K562 (cell line): ENCODE data around the gene RNF166. TPM values are rescaled to one million over a fixed set of nuclear protein-coding genes. Genes with fewer than 3 reads are reported as not detected.

Experiments
- BHLHE40 ChIP-seq: IDR thresholded peaks from 2 replicates; pipeline ENCODE4 v1.6.1; 2011; ENCODE audit warnings: low read length, improper control_type of control experiment
- CREB1 ChIP-seq, 2 experiments: sonication (generic) in 1 of 2; formaldehyde crosslinking in 1 of 2; IDR thresholded peaks; 2 replicates each; pipeline versions ENCODE4 v1.6.1 to v1.8.0; 2012 to 2022; ENCODE audit warnings: inconsistent platforms in 1 of 2, mild to moderate bottlenecking in 1 of 2, missing genetic modification reagents in 1 of 2, moderate library complexity in 1 of 2
- CTBP1 ChIP-seq: fragments of 450-650 bp; IDR thresholded peaks from 2 replicates; pipeline ENCODE4 v1.6.1; 2016; ENCODE audit warnings: borderline replicate concordance
- DIDO1 ChIP-seq: fragments of 450-650 bp; IDR thresholded peaks from 2 replicates; pipeline ENCODE4 v1.6.1; 2016; ENCODE audit warnings: low read depth, missing biosample characterization, missing genetic modification characterization
- IFI16 ChIP-seq: fragments of 250-450 bp; sonication (Bioruptor Pico); IDR thresholded peaks from 2 replicates; pipeline ENCODE4 v2.1.2; 2022; ENCODE audit warnings: mild to moderate bottlenecking, inconsistent platforms
- KDM4B ChIP-seq, 2 experiments: fragments of 450-650 bp in 1 of 2; sonication (generic) in 1 of 2; IDR thresholded peaks; 2 replicates each; pipeline ENCODE4 v1.6.1; 2016 to 2017; ENCODE audit warnings: borderline replicate concordance in 2 of 2, antibody characterized with exemption in 1 of 2, low read depth in 1 of 2, mild to moderate bottlenecking in 1 of 2
- MBD2 ChIP-seq: sonication (generic); IDR thresholded peaks from 2 replicates; pipeline ENCODE4 v1.6.1; 2016; ENCODE audit warnings: low read depth, borderline replicate concordance
- PHTF2 ChIP-seq: fragments of 250-450 bp; sonication (Bioruptor Pico); IDR thresholded peaks from 2 replicates; pipeline ENCODE4 v1.5.0; 2021; ENCODE audit warnings: mild to moderate bottlenecking
- TAF1 ChIP-seq: IDR thresholded peaks from 2 replicates; pipeline ENCODE4 v1.6.1; 2011; ENCODE audit warnings: mild to moderate bottlenecking, low read length, moderate library complexity; ENCODE audit not compliant: insufficient read depth, control insufficient read depth, severe bottlenecking; ENCODE audit errors: extremely low read depth
- ZFX ChIP-seq: sonication (generic); formaldehyde crosslinking; IDR thresholded peaks from 2 replicates; pipeline ENCODE4 v1.8.0; 2022; ENCODE audit warnings: mild to moderate bottlenecking, missing genetic modification reagents, moderate library complexity
- ZNF197 ChIP-seq: fragments of 200-800 bp; sonication (Bioruptor generic); IDR thresholded peaks from 2 replicates; pipeline ENCODE4 v1.6.1; 2016; ENCODE audit warnings: low read depth, missing genetic modification characterization, missing compliant biosample characterization
- ZNF431 ChIP-seq: sonication (generic); formaldehyde crosslinking; IDR thresholded peaks from 2 replicates; pipeline ENCODE4 v1.8.0; 2022; ENCODE audit warnings: mild to moderate bottlenecking, missing genetic modification reagents
- polyA plus RNA-seq, 8 experiments: library from polyadenylated mRNA; depleted of rRNA in 4 of 8; stranded (reverse) in 5 of 8; unstranded in 3 of 8; fragments of >200 nt; fragmentation: Nextera tagmentation in 2 of 8; fragmentation: Illumina TruSeq in 1 of 8; extraction: Ambion mirVana in 2 of 8; extraction: Trizol in 1 of 8; gene quantifications; 2 replicates each; pipeline versions ENCODE4 v1.2.1 to v1.2.3, GENCODE V29; 2011 to 2014; ENCODE audit warnings: inconsistent platforms in 1 of 8, missing spikeins in 1 of 8
- total RNA-seq, 7 experiments: library from RNA; depleted of rRNA in 6 of 7; stranded (reverse); fragments of >200 nt in 6 of 7; fragmentation: Illumina TruSeq in 2 of 7; extraction: Trizol in 2 of 7; gene quantifications; 2 replicates each; pipeline versions ENCODE4 v1.2.1 to v1.2.3, GENCODE V29; 2011 to 2021; ENCODE audit warnings: low replicate concordance in 1 of 7
- TF ChIP-seq, protein P1 (sequence below): fragments of 450-650 bp; IDR thresholded peaks from 2 replicates; pipeline ENCODE4 v1.6.1; 2016; ENCODE audit warnings: borderline replicate concordance
- TF ChIP-seq, protein P2 (sequence below), 2 experiments: IDR thresholded peaks; 2 replicates each; pipeline ENCODE4 v1.6.1; 2012; ENCODE audit warnings: improper control_type of control experiment in 2 of 2, low read depth in 2 of 2, low read length in 2 of 2, borderline replicate concordance in 1 of 2
- TF ChIP-seq, protein P3 (sequence below): sonication (generic); formaldehyde crosslinking; IDR thresholded peaks from 2 replicates; pipeline ENCODE4 v1.8.1; 2023; ENCODE audit warnings: mild to moderate bottlenecking, missing genetic modification reagents
- TF ChIP-seq, protein P4 (sequence below), 2 experiments: IDR thresholded peaks; 2 replicates each; pipeline ENCODE4 v1.6.1; 2011; ENCODE audit warnings: borderline replicate concordance in 1 of 2, control low read depth in 1 of 2, low read depth in 1 of 2, low read length in 1 of 2, mild to moderate bottlenecking in 1 of 2, mixed read lengths in 1 of 2, moderate library complexity in 1 of 2; ENCODE audit not compliant: insufficient read depth in 1 of 2, insufficient read length in 1 of 2, poor library complexity in 1 of 2, severe bottlenecking in 1 of 2; ENCODE audit errors: extremely low read depth in 1 of 2

Gene RNF166
- total and polyA plus RNA-seq, 9 of the 15 experiments (the other 6 are each of a cell fraction or from before 2014, with no cell fraction given): 0.56 to 60.3 (median 19.5) TPM

DNA sequence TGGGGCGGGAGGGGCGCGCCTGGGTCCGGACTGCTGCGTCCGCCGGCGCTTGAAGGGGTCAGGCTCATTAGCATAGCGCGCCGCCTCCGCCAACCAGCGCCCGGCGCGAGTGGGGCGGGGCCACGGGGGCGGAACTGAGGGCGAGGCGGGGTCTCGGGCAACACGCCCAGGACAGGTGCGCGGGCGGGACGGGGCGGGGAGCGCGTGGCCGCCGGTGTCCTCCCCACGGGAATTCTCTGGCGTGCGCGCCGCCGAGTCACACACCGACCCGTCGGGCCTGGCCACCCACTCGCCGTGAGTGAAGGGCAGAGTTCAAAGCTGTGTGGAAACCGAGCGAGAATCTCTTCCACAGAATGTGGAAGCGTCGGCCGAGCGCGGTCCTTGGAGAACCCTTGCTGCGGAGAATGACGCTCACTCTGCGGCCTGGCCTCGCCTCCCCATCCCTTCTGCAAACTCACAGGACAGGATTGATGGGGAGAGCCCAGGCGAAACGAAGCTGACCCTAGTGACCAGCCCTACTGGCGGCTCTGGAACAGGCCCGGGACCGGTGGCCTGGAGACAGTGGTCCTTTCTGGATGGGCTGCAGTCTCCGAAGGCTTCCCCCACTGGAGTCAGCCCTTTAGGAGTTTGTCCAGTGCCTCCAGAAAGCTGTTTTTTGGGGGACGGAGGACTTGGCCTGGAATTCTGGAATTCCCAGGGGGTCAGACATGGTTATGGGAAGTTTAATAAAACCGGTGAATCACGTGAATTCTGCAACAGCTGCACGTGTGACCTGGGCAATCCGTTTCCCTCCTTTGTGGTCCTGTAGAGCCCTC is 19.6 kb downstream of the RNF166 start, which contains the start of gene SNAI3 (continued):
- 0 out of 2 replicates have a peak, but pooled peaks have one; percentile 66 for TF ChIP-seq ZNF431 (CRISPR knock-in tag)
- no peak for TF ChIP-seq ZNF197 (CRISPR knock-in tag)
- peak; percentile 77 for TF ChIP-seq BHLHE40
- TF ChIP-seq DIDO1 (tag): no peak
- no peak for TF ChIP-seq PHTF2 (CRISPR knock-in tag)
- TF ChIP-seq, protein P1, sequence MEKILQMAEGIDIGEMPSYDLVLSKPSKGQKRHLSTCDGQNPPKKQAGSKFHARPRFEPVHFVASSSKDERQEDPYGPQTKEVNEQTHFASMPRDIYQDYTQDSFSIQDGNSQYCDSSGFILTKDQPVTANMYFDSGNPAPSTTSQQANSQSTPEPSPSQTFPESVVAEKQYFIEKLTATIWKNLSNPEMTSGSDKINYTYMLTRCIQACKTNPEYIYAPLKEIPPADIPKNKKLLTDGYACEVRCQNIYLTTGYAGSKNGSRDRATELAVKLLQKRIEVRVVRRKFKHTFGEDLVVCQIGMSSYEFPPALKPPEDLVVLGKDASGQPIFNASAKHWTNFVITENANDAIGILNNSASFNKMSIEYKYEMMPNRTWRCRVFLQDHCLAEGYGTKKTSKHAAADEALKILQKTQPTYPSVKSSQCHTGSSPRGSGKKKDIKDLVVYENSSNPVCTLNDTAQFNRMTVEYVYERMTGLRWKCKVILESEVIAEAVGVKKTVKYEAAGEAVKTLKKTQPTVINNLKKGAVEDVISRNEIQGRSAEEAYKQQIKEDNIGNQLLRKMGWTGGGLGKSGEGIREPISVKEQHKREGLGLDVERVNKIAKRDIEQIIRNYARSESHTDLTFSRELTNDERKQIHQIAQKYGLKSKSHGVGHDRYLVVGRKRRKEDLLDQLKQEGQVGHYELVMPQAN: 0 out of 2 replicates have a peak, but pooled peaks have one; percentile 14
- TF ChIP-seq KDM4B (IDR thresholded peaks at IDR 0.05; ENCODE audit: borderline replicate concordance in 2 of 2, low read depth in 1 of 2): peak in 1 of 2 experiments; percentile 68; a peak in 1 of 4 replicates
- no peak for TF ChIP-seq IFI16 (CRISPR knock-in tag)
- no peak; the same call in 1 of the 2 replicates for TF ChIP-seq MBD2
- TF ChIP-seq, protein P2, sequence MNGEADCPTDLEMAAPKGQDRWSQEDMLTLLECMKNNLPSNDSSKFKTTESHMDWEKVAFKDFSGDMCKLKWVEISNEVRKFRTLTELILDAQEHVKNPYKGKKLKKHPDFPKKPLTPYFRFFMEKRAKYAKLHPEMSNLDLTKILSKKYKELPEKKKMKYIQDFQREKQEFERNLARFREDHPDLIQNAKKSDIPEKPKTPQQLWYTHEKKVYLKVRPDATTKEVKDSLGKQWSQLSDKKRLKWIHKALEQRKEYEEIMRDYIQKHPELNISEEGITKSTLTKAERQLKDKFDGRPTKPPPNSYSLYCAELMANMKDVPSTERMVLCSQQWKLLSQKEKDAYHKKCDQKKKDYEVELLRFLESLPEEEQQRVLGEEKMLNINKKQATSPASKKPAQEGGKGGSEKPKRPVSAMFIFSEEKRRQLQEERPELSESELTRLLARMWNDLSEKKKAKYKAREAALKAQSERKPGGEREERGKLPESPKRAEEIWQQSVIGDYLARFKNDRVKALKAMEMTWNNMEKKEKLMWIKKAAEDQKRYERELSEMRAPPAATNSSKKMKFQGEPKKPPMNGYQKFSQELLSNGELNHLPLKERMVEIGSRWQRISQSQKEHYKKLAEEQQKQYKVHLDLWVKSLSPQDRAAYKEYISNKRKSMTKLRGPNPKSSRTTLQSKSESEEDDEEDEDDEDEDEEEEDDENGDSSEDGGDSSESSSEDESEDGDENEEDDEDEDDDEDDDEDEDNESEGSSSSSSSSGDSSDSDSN (IDR thresholded peaks at IDR 0.05; ENCODE audit: borderline replicate concordance in 1 of 2, low read depth in 2 of 2, low read length in 2 of 2): peak; percentile 82 to 98; a peak in 3 of 4 replicates
- TF ChIP-seq CREB1 (IDR thresholded peaks at IDR 0.05): no peak; the same call in 1 of the 2 replicates
- TF ChIP-seq CREB1 (CRISPR knock-in tag; IDR thresholded peaks at IDR 0.05): 0 out of 2 replicates have a peak, but pooled peaks have one; percentile 9
- TF ChIP-seq TAF1: peak; percentile 19
- TF ChIP-seq, protein P3, sequence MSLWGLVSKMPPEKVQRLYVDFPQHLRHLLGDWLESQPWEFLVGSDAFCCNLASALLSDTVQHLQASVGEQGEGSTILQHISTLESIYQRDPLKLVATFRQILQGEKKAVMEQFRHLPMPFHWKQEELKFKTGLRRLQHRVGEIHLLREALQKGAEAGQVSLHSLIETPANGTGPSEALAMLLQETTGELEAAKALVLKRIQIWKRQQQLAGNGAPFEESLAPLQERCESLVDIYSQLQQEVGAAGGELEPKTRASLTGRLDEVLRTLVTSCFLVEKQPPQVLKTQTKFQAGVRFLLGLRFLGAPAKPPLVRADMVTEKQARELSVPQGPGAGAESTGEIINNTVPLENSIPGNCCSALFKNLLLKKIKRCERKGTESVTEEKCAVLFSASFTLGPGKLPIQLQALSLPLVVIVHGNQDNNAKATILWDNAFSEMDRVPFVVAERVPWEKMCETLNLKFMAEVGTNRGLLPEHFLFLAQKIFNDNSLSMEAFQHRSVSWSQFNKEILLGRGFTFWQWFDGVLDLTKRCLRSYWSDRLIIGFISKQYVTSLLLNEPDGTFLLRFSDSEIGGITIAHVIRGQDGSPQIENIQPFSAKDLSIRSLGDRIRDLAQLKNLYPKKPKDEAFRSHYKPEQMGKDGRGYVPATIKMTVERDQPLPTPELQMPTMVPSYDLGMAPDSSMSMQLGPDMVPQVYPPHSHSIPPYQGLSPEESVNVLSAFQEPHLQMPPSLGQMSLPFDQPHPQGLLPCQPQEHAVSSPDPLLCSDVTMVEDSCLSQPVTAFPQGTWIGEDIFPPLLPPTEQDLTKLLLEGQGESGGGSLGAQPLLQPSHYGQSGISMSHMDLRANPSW: 0 out of 2 replicates have a peak, but pooled peaks have one; percentile 61
- TF ChIP-seq ZFX: peak; percentile 53
- TF ChIP-seq, protein P4, sequence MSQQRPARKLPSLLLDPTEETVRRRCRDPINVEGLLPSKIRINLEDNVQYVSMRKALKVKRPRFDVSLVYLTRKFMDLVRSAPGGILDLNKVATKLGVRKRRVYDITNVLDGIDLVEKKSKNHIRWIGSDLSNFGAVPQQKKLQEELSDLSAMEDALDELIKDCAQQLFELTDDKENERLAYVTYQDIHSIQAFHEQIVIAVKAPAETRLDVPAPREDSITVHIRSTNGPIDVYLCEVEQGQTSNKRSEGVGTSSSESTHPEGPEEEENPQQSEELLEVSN (IDR thresholded peaks at IDR 0.05; ENCODE audit: borderline replicate concordance in 1 of 2, extremely low read depth in 1 of 2, insufficient read depth in 1 of 2, insufficient read length in 1 of 2, low read depth in 1 of 2, low read length in 1 of 2, poor library complexity in 1 of 2, severe bottlenecking in 1 of 2): peak; percentile 84 to 95
- TF ChIP-seq CTBP1: peak; percentile 93
